Neuronal stem cell (in vitro differentiated cells): ENCODE measurements around the gene WDFY1.

Experiments used
- DNase-seq: peaks from one replicate; pipeline ENCODE4 v3.0.0-alpha.2; 2013; ENCODE audit warnings: low spot score
- H2AFZ ChIP-seq: one replicate; pipeline ENCODE4 v1.6.1; 2013; ENCODE audit warnings: mild to moderate bottlenecking, low read length, inconsistent platforms
- H2AK5ac ChIP-seq: 2 replicates; pipeline ENCODE4 v1.6.1; 2013; ENCODE audit warnings: low read depth, mild to moderate bottlenecking, inconsistent platforms, low read length, moderate library complexity, mixed read lengths
- H2BK120ac ChIP-seq: 2 replicates; pipeline ENCODE4 v1.6.1; 2013; ENCODE audit warnings: low read depth, mild to moderate bottlenecking, inconsistent platforms, low read length, moderate library complexity, mixed read lengths
- H2BK12ac ChIP-seq: one replicate; pipeline ENCODE4 v1.6.1; 2013; ENCODE audit warnings: low read length, inconsistent platforms
- H2BK15ac ChIP-seq: 2 replicates; pipeline ENCODE4 v1.6.1; 2013; ENCODE audit warnings: mild to moderate bottlenecking, low read length, inconsistent platforms, mixed read lengths
- H2BK5ac ChIP-seq: one replicate; pipeline ENCODE4 v1.6.1; 2013; ENCODE audit warnings: inconsistent platforms, mild to moderate bottlenecking, low read length, moderate library complexity
- H3K14ac ChIP-seq: one replicate; pipeline ENCODE4 v1.6.1; 2013; ENCODE audit warnings: low read length, inconsistent platforms
- H3K18ac ChIP-seq: 2 replicates; pipeline ENCODE4 v1.6.1; 2013; ENCODE audit warnings: low read length, inconsistent platforms
- H3K23ac ChIP-seq: 2 replicates; pipeline ENCODE4 v1.6.1; 2013; ENCODE audit warnings: low read depth, mild to moderate bottlenecking, mixed read lengths, low read length, inconsistent platforms; ENCODE audit not compliant: poor library complexity
- H3K27ac ChIP-seq: replicated peaks from 3 replicates; pipeline ENCODE4 v1.5.1; 2013; ENCODE audit warnings: low read length, inconsistent platforms
- H3K27me3 ChIP-seq, 3 experiments: 2 replicates each; pipeline ENCODE4 v1.6.1; 2013; ENCODE audit warnings: low read length in 3 of 3, mild to moderate bottlenecking in 2 of 3, inconsistent platforms in 1 of 3, low read depth in 1 of 3, mixed read lengths in 1 of 3, moderate library complexity in 1 of 3; ENCODE audit not compliant: control insufficient read depth in 3 of 3, insufficient read depth in 3 of 3
- H3K36me3 ChIP-seq, 2 donors: replicated peaks in 1 of 2; 2 replicates each; pipeline ENCODE4 v1.6.1; 2013; ENCODE audit warnings: low read length in 2 of 2; ENCODE audit not compliant: control insufficient read depth in 2 of 2, insufficient read depth in 2 of 2
- H3K4ac ChIP-seq: 2 replicates; pipeline ENCODE4 v1.6.1; 2013; ENCODE audit warnings: inconsistent platforms, mild to moderate bottlenecking, low read length, moderate library complexity
- H3K4me1 ChIP-seq, 2 donors: 1 replicate in 1 of 2; 2 replicates in 1 of 2; pipeline ENCODE4 v1.6.1; 2013; ENCODE audit warnings: low read length in 2 of 2, low read depth in 1 of 2; ENCODE audit not compliant: control insufficient read depth in 2 of 2, insufficient read depth in 1 of 2
- H3K4me2 ChIP-seq: one replicate; pipeline ENCODE4 v1.6.1; 2013; ENCODE audit warnings: mild to moderate bottlenecking, low read length, inconsistent platforms; ENCODE audit not compliant: insufficient read depth, poor library complexity, severe bottlenecking
- H3K4me3 ChIP-seq, 2 donors: 2 replicates each; pipeline ENCODE4 v1.5.1; 2013; ENCODE audit warnings: low read length in 2 of 2, mild to moderate bottlenecking in 2 of 2, inconsistent platforms in 1 of 2, moderate library complexity in 1 of 2
- H3K79me1 ChIP-seq: one replicate; pipeline ENCODE4 v1.6.1; 2013; ENCODE audit warnings: low read depth, mild to moderate bottlenecking, inconsistent platforms, low read length, moderate library complexity
- H3K9ac ChIP-seq: one replicate; pipeline ENCODE4 v1.6.1; 2013; ENCODE audit warnings: mild to moderate bottlenecking, low read depth, low read length, inconsistent platforms; ENCODE audit not compliant: poor library complexity
- H3K9me3 ChIP-seq, 2 donors: replicated peaks in 1 of 2; 2 replicates each; pipeline versions ENCODE3 to v1.6.1; 2013; ENCODE audit warnings: low read length in 2 of 2, mild to moderate bottlenecking in 2 of 2, inconsistent platforms in 1 of 2, low read depth in 1 of 2, mixed read lengths in 1 of 2, moderate library complexity in 1 of 2; ENCODE audit not compliant: control insufficient read depth in 2 of 2, insufficient read depth in 1 of 2
- H4K8ac ChIP-seq: one replicate; pipeline ENCODE4 v1.6.1; 2013; ENCODE audit warnings: low read depth, mild to moderate bottlenecking, inconsistent platforms, low read length, moderate library complexity
- H4K91ac ChIP-seq: one replicate; pipeline ENCODE4 v1.6.1; 2013; ENCODE audit warnings: low read length, low read depth, mild to moderate bottlenecking, inconsistent platforms; ENCODE audit not compliant: poor library complexity
- WGBS, 2 donors: extraction: QIAGEN DNeasy Blood & Tissue Kit; methylation state at CpG; one replicate each; pipeline ENCODE4 v1.1.7; 2013; ENCODE audit warnings: missing lambda C conversion rate in 2 of 2, mixed read lengths in 1 of 2; ENCODE audit not compliant: insufficient read length in 2 of 2, insufficient replicate concordance in 1 of 2; ENCODE audit errors: extremely low coverage in 2 of 2; 5-methylcytosine and 5-hydroxymethylcytosine counted together

WDFY1 gene

DNA sequence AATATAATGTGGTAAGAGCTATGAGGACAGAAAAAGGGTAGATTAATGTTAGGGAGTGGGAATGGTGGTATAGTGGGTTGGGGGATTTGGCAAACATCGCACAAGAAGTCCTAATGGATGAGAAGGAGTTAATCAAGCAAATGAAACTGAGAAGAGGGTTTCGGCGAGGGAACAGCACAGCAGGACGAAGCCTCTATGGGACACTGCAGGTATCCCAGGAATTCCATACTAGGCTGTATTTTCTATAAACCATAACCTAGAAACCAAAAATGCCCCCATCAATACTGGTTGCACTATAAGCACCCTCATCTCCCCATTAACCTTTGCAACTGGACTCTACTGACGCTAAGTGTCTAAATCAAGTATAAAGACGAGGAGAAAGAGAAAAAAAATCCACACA is 10.3 kb downstream of the WDFY1 start:
- H3K4me2 ChIP-seq = no peak overlapping the region
- H3K27me3 ChIP-seq = no peaks in the 10 kb centered on the region
- no peaks in the 10 kb centered on the region for H3K9me3 ChIP-seq
- no CpG with 5 or more reads among the region's 6 CpGs for WGBS, 2 donors
- H3K9ac ChIP-seq = no peak overlapping the region
- H2BK5ac ChIP-seq = no peak overlapping the region
- H3K36me3 ChIP-seq = no peaks in the 10 kb centered on the region
- H3K4me3 ChIP-seq = no peak overlapping the region
- H4K8ac ChIP-seq = no peak overlapping the region
- no peak overlapping the region for H2BK15ac ChIP-seq
- H3K14ac ChIP-seq = no peak overlapping the region
- no peak overlapping the region for H2AK5ac ChIP-seq
- no peak overlapping the region for H2BK12ac ChIP-seq
- H2AFZ ChIP-seq = no peak overlapping the region
- no peak overlapping the region for H3K18ac ChIP-seq
- peaks cover 0 to 6% of the 10 kb centered on the region in 2 donors for H3K4me1 ChIP-seq
- no peak overlapping the region for H2BK120ac ChIP-seq
- H3K79me1 ChIP-seq = peaks cover 2% of the 10 kb centered on the region
- no peak overlapping the region for H3K23ac ChIP-seq
- H4K91ac ChIP-seq = no peak overlapping the region
- DNase-seq = no peak
- no peak overlapping the region for H3K27ac ChIP-seq
- H3K4ac ChIP-seq = no peak overlapping the region

- Histone ChIP-seq H3K4me3 (no peak overlapping the region), H3K18ac (no peak overlapping the region), H3K27me3 (no peaks in the 10 kb centered on the region), H3K4me2 (no peak overlapping the region), H2BK5ac (no peak overlapping the region), H3K23ac (no peak overlapping the region), H2BK12ac (no peak overlapping the region), H2BK120ac (no peak overlapping the region), H2AFZ (no peak overlapping the region), H3K27ac (no peak overlapping the region), H3K4me1 (peaks cover 0 to 6% of the 10 kb centered on the region in 2 donors), H3K79me1 (peaks cover 2% of the 10 kb centered on the region), H3K9me3 (no peaks in the 10 kb centered on the region), H4K91ac (no peak overlapping the region), H3K14ac (no peak overlapping the region), H2AK5ac (no peak overlapping the region), H2BK15ac (no peak overlapping the region), H3K9ac (no peak overlapping the region), H3K36me3 (peaks cover 0 to 2% of the 10 kb centered on the region in 2 donors), H3K4ac (no peak overlapping the region), H4K8ac (no peak overlapping the region)
- DNase-seq = no peak
- WGBS, 2 donors = no CpG with 5 or more reads among the region's 6 CpGs
Observed at GRCh38 chr2:223932816-223933800, 12.0 kb downstream of the WDFY1 start.

DNA sequence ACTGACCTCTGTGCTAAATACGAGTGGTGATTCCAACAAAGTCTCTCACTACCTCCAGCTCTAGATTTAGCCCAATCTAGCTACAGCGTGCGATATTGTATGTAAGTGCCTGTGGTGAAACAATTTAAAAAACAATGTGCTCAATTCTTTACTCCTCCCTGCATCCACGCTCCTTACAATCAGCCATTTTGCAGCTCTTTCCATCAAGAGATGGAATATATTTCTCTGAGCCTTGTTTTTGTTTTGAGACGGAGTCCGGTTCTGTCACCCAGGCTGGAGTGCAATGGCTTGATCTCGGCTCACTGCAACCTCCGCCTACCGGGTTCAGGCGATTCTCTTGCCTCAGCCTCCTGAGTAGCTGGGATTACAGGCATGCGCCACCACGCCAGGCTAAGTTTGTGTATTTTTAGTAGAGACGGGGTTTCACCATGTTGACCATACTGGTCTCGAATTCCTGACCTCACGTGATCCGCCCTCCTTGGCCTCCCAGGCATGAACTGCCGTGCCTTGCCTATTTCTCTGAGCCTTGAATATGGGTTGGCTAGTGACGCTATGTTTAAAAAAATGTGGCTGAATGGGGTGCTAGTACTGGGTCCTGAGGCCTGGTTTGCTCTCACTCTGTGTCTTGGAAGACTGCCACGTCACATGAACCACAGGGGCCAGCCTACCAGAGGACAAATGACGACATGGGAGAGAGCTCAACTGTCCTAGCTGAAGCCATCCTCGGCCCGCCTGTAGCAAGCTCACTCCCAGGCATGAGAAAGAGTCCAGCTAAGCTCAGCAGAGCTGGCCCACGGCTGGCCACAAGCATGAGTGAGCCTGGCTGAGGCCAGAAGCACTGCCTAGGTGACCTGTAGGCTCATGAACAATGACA is 14.8 kb downstream of the WDFY1 start:
- no peak overlapping the region for H2BK15ac ChIP-seq
- H4K8ac ChIP-seq = peak overlapping the region; percentile 86
- peaks cover 0 to 11% of the 10 kb centered on the region in 2 donors for H3K9me3 ChIP-seq
- H2AFZ ChIP-seq = no peak overlapping the region
- H3K18ac ChIP-seq = peak overlapping the region; percentile 20
- no peak overlapping the region for H3K4me3 ChIP-seq
- WGBS, 2 donors = no CpG with 5 or more reads among the region's 23 CpGs
- H2BK5ac ChIP-seq = no peak overlapping the region
- no peak for DNase-seq
- no peak overlapping the region for H2BK12ac ChIP-seq
- H3K23ac ChIP-seq = no peak overlapping the region
- peak overlapping the region; percentile 11 for H4K91ac ChIP-seq
- peaks cover 0 to 7% of the 10 kb centered on the region in 2 donors for H3K36me3 ChIP-seq
- no peak overlapping the region for H2BK120ac ChIP-seq
- H3K14ac ChIP-seq = no peak overlapping the region
- no peak overlapping the region for H3K27ac ChIP-seq
- H3K9ac ChIP-seq = no peak overlapping the region
- H3K27me3 ChIP-seq = no peaks in the 10 kb centered on the region
- H3K4ac ChIP-seq = no peak overlapping the region
- peaks cover 2% of the 10 kb centered on the region for H3K79me1 ChIP-seq
- H3K4me2 ChIP-seq = no peak overlapping the region
- H3K4me1 ChIP-seq = peaks cover 0 to 3% of the 10 kb centered on the region in 2 donors
- no peak overlapping the region for H2AK5ac ChIP-seq
